MM.1S (cell line): ENCODE measurements around the gene GPC1.

Experiments
- DNase-seq: peaks from one replicate; pipeline ENCODE4 v3.0.0-alpha.2; 2015
- H2AFZ ChIP-seq: fragments of 300-600 bp; sonication (generic); 2 replicates; pipeline ENCODE4 v1.6.0; 2016; ENCODE audit warnings: antibody characterized with exemption, low read length
- H3F3A ChIP-seq: fragments of 300-600 bp; sonication (generic); 2 replicates; pipeline ENCODE4 v1.6.1; 2016; ENCODE audit warnings: mild to moderate bottlenecking, antibody characterized with exemption, low read length, moderate library complexity, mixed read lengths; ENCODE audit not compliant: insufficient read depth
- H3K27ac ChIP-seq: fragments of 300-600 bp; sonication (generic); 2 replicates; pipeline ENCODE4 v1.5.1; 2016; ENCODE audit warnings: mild to moderate bottlenecking, low read length
- H3K27me3 ChIP-seq: fragments of 300-600 bp; sonication (generic); replicated peaks from 2 replicates; pipeline ENCODE4 v1.6.0; 2016; ENCODE audit warnings: low read length; ENCODE audit not compliant: insufficient read depth
- H3K36me3 ChIP-seq: fragments of 300-600 bp; sonication (generic); replicated peaks from 2 replicates; pipeline ENCODE4 v1.6.1; 2016; ENCODE audit warnings: mild to moderate bottlenecking, low read length, mixed read lengths; ENCODE audit not compliant: insufficient read depth
- H3K4me1 ChIP-seq: fragments of 300-600 bp; sonication (generic); 2 replicates; pipeline ENCODE4 v1.6.1; 2016; ENCODE audit warnings: low read length, mixed read lengths
- H3K4me2 ChIP-seq: fragments of 300-600 bp; sonication (generic); 2 replicates; pipeline ENCODE4 v1.6.0; 2016; ENCODE audit warnings: low read depth, low read length
- H3K4me3 ChIP-seq: fragments of 300-600 bp; sonication (generic); 2 replicates; pipeline ENCODE4 v1.5.1; 2016; ENCODE audit warnings: low read length, mixed read lengths
- H3K79me2 ChIP-seq: fragments of 300-600 bp; sonication (generic); 2 replicates; pipeline ENCODE4 v1.6.1; 2016; ENCODE audit warnings: mixed run types, low read length, mixed read lengths
- H3K9ac ChIP-seq: fragments of 300-600 bp; sonication (generic); 2 replicates; pipeline ENCODE4 v1.6.1; 2016; ENCODE audit warnings: low read length, mixed read lengths
- H3K9me2 ChIP-seq: fragments of 300-600 bp; sonication (generic); replicated peaks from 2 replicates; pipeline ENCODE4 v1.6.1; 2016; ENCODE audit warnings: mild to moderate bottlenecking, low read length, mixed read lengths; ENCODE audit not compliant: insufficient read depth
- H3K9me3 ChIP-seq: fragments of 300-600 bp; sonication (generic); replicated peaks from 2 replicates; pipeline ENCODE4 v1.6.1; 2016; ENCODE audit warnings: mild to moderate bottlenecking, low read length, mixed read lengths; ENCODE audit not compliant: insufficient read depth
- H4K20me1 ChIP-seq: fragments of 300-600 bp; sonication (generic); 2 replicates; pipeline ENCODE4 v1.6.1; 2016; ENCODE audit warnings: mild to moderate bottlenecking, low read length, moderate library complexity, mixed read lengths; ENCODE audit not compliant: insufficient read depth
- CTCF ChIP-seq: fragments of 300-600 bp; sonication (generic); IDR thresholded peaks from 2 replicates; pipeline ENCODE4 v1.5.1; 2016; ENCODE audit warnings: antibody characterized with exemption, low read length, mixed read lengths
- EZH2 ChIP-seq: fragments of 300-600 bp; sonication (generic); optimal IDR thresholded peaks from 2 replicates; pipeline ENCODE3; 2017; ENCODE audit warnings: low read depth, mild to moderate bottlenecking, antibody characterized with exemption, low read length, mixed read lengths
- EZH2phosphoT487 ChIP-seq: fragments of 300-600 bp; sonication (generic); IDR thresholded peaks from 2 replicates; pipeline ENCODE4 v1.6.1; 2018; ENCODE audit warnings: antibody characterized with exemption, low read length

GPC1 gene

DNA sequence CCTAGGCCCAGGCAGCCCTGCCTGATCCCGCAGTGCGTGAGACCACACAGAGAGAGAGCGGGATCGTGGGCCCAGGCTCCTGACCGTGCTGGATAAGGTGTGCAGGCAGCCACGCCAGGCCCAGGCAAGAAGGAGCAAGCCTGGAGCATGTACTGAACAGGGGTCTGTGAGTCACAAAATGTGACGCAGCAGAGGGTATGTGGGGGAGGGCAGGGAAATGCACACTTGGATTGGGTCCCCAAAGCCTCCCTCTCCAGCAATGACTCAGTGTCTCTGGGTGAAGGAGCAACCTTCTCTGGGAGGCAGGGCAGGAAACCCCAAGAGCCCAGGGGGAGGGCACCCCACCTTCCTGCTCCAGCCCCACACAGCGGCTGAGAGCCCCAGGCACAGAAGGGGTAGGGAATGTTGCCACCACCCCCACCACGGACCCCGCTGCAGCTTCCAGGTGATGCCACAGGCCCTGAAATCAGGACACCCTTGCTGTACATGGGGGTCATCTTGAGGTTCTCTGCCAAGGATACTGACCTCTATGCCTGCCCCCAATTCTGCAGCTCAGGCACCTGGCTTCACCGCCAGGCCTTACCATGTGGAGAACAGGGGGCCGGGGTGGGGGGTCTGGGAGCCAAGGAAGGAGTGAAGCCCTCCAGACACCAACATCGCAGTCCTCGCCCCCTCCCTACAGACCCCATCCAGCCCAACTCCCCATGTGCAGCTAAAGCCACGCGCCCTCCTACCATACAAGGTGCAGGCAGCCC is 1.3 kb upstream of the GPC1 start:
- DNase-seq: no peak
- H3F3A ChIP-seq: no peaks in the 10 kb centered on the region
- no peaks in the 10 kb centered on the region for H3K9me2 ChIP-seq
- no peak overlapping the region for H2AFZ ChIP-seq
- H3K79me2 ChIP-seq: no peaks in the 10 kb centered on the region
- TF ChIP-seq EZH2 (no peak), CTCF (no peak), EZH2phosphoT487 (no peak)
- H3K4me2 ChIP-seq: peak overlapping the region; percentile 89
- peak overlapping the region; percentile 60 for H3K4me3 ChIP-seq
- H3K27ac ChIP-seq: no peak overlapping the region
- peaks cover 7% of the 10 kb centered on the region; the same call in 1 of the 2 replicates for H3K4me1 ChIP-seq
- peak overlapping the region; percentile 50; the same call in 1 of the 2 replicates for H3K9ac ChIP-seq
- H3K27me3 ChIP-seq: peaks cover 19% of the 10 kb centered on the region
- H4K20me1 ChIP-seq: no peaks in the 10 kb centered on the region
- H3K9me3 ChIP-seq: no peaks in the 10 kb centered on the region
- H3K36me3 ChIP-seq: no peaks in the 10 kb centered on the region

DNA sequence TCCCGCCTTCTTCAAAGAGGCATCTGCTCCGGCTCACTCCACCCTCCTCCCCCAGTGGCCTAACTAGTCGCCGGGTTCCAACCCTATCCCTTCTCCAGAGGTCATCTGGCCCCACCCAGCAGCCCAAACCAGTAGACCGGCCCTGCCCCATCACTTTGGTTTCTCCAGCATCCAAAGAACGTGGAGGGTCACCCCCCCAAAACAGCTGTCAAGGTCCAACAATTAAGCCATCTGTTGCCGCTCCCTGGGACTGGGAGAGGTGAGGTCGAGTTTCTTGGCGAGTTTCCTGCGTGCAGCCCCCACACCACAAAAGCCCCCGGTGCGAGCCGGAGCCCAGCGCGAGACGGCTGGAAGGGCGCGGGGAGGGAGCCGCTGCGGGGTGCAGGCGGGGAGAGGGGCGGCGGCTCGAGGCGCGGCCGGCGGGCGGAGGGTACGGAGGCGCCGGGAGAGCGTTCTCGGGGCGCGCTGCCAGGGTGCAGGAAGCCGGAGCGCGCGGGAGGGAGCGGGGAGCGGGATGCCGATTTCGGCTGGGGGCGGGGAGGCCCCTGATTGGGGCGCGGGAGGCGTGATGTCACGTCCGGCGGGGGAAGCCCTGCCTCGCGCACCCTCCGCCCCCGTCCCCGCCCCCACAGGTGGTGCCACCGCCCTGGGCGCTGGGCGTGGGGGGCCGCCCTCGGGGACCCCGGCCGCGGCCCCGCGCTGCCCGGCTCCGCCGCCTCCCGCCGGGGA is 571 bp upstream of the GPC1 start:
- Histone ChIP-seq H3K4me2 (peak overlapping the region; percentile 89), H3K27ac (no peak overlapping the region), H3K27me3 (peaks cover 20% of the 10 kb centered on the region), H3K9me2 (no peaks in the 10 kb centered on the region), H4K20me1 (no peaks in the 10 kb centered on the region), H3K4me1 (0 out of 2 replicates have a peak, but pooled peaks cover under 1% of the 10 kb centered on the region), H3K79me2 (no peaks in the 10 kb centered on the region), H3K9me3 (no peaks in the 10 kb centered on the region), H3K36me3 (no peaks in the 10 kb centered on the region), H2AFZ (peak overlapping the region; percentile 36; the same call in 1 of the 2 replicates), H3F3A (no peaks in the 10 kb centered on the region), H3K4me3 (peak overlapping the region; percentile 60), H3K9ac (peak overlapping the region; percentile 50; the same call in 1 of the 2 replicates)
- TF ChIP-seq CTCF (no peak), EZH2 (no peak), EZH2phosphoT487 (no peak)
- peak; percentile 88 for DNase-seq

GRCh38 chr2:240435948-240436682 is 652 bp downstream of the GPC1 start:
- Histone ChIP-seq H2AFZ (no peak overlapping the region), H3K4me3 (peak overlapping the region; percentile 37; the same call in 1 of the 2 replicates), H3K27me3 (peaks cover 19% of the 10 kb centered on the region), H3F3A (no peaks in the 10 kb centered on the region), H3K27ac (no peak overlapping the region), H3K4me1 (no peaks in the 10 kb centered on the region), H3K9me2 (no peaks in the 10 kb centered on the region), H3K9me3 (no peaks in the 10 kb centered on the region), H3K36me3 (no peaks in the 10 kb centered on the region), H4K20me1 (no peaks in the 10 kb centered on the region), H3K4me2 (peak overlapping the region; percentile 12; the same call in 1 of the 2 replicates), H3K9ac (no peak overlapping the region), H3K79me2 (no peaks in the 10 kb centered on the region)
- no peak for DNase-seq
- TF ChIP-seq EZH2 (no peak), EZH2phosphoT487 (no peak), CTCF (no peak)
